T-cell (primary cell): Measurements from ENCODE around the gene RSRP1. TPM values are rescaled to one million over a fixed set of nuclear protein-coding genes. Genes with fewer than 3 reads are reported as not detected.

Experiments
- ATAC-seq, 4 experiments: fragments of 200-7000 bp in 3 of 4; fragments of 150-1000 bp in 1 of 4; cut with Tn5 transposase; replicated peaks in 1 of 4; 1 replicate in 3 of 4; 2 replicates in 1 of 4; pipeline ENCODE4 v1.10.0; 2021; ENCODE audit warnings: moderate library complexity in 3 of 4, mild to moderate bottlenecking in 2 of 4, moderate number of reproducible peaks in 1 of 4
- CTCF ChIA-PET, 2 donors: fragments of 300-600 bp; sonication (Branson Sonifier 250); formaldehyde crosslinking; loops; one replicate each; lab custom pipeline; 2022; ENCODE audit warnings: antibody characterized with exemption in 2 of 2; lab: Charles Lee
- POLR2A ChIA-PET, 2 donors: fragments of 300-600 bp; sonication (Branson Sonifier 250); formaldehyde crosslinking; loops; one replicate each; lab custom pipeline; 2022; ENCODE audit warnings: antibody characterized with exemption in 2 of 2; lab: Charles Lee
- DNase-seq, 35 experiments: peaks; one replicate each; pipeline versions ENCODE4 v3.0.0 to v3.0.0-alpha.2; 2013 to 2023
- H3K27ac ChIP-seq: one replicate; pipeline ENCODE4 v1.5.1; 2013; ENCODE audit warnings: low read length
- H3K27me3 ChIP-seq, 2 experiments: replicated peaks in 1 of 2; 1 replicate in 1 of 2; 2 replicates in 1 of 2; pipeline versions ENCODE4 v1.6.1 to v1.7.0; 2013; ENCODE audit warnings: low read length in 1 of 2, mixed read lengths in 1 of 2; ENCODE audit not compliant: control insufficient read depth in 2 of 2, insufficient read depth in 2 of 2; ENCODE audit errors: extremely low read depth in 1 of 2
- H3K36me3 ChIP-seq, 2 donors: 1 replicate in 1 of 2; 2 replicates in 1 of 2; pipeline versions ENCODE4 v1.6.1 to v1.7.0; 2013; ENCODE audit warnings: low read length in 1 of 2; ENCODE audit not compliant: control insufficient read depth in 2 of 2, insufficient read depth in 1 of 2; ENCODE audit errors: extremely low read depth in 1 of 2
- H3K4me1 ChIP-seq, 2 experiments: 1 replicate in 1 of 2; 2 replicates in 1 of 2; pipeline versions ENCODE4 v1.6.1 to v1.7.0; 2013; ENCODE audit warnings: low read length in 2 of 2, mixed read lengths in 1 of 2; ENCODE audit not compliant: insufficient read depth in 2 of 2, control insufficient read depth in 1 of 2; ENCODE audit errors: extremely low read depth in 1 of 2
- H3K4me3 ChIP-seq, 2 donors: 1 replicate in 1 of 2; 2 replicates in 1 of 2; pipeline versions ENCODE4 v1.5.1 to v1.7.0; 2013; ENCODE audit warnings: mild to moderate bottlenecking in 2 of 2, low read length in 1 of 2, moderate library complexity in 1 of 2; ENCODE audit not compliant: control insufficient read depth in 1 of 2; ENCODE audit errors: extremely low read depth in 1 of 2
- H3K9me3 ChIP-seq: 2 replicates; pipeline ENCODE4 v1.7.0; 2013
- H3K27ac Mint-ChIP-seq, 2 donors: one replicate each; pipeline ENCODE4 v1.8.0; 2020 to 2021; ENCODE audit warnings: mild to moderate bottlenecking in 2 of 2, mixed read lengths in 2 of 2
- H3K27me3 Mint-ChIP-seq, 2 donors: one replicate each; pipeline ENCODE4 v1.8.0; 2021 to 2022; ENCODE audit warnings: mixed read lengths in 2 of 2
- H3K36me3 Mint-ChIP-seq: one replicate; pipeline ENCODE4 v1.8.0; 2021; ENCODE audit warnings: mixed read lengths
- H3K4me1 Mint-ChIP-seq, 3 donors: one replicate each; pipeline ENCODE4 v1.8.0; 2020 to 2022; ENCODE audit warnings: mixed read lengths in 3 of 3, mild to moderate bottlenecking in 1 of 3
- H3K4me3 Mint-ChIP-seq, 3 donors: one replicate each; pipeline ENCODE4 v1.8.0; 2020 to 2022; ENCODE audit warnings: mild to moderate bottlenecking in 3 of 3, mixed read lengths in 3 of 3, moderate library complexity in 3 of 3
- H3K9me3 Mint-ChIP-seq, 3 donors: one replicate each; pipeline ENCODE4 v1.8.0; 2020 to 2022; ENCODE audit warnings: mixed read lengths in 3 of 3
- WGBS: methylation state at CpG from one replicate; pipeline ENCODE4 v1.1.5; 2013; ENCODE audit warnings: missing lambda C conversion rate; ENCODE audit not compliant: insufficient coverage; 5-methylcytosine and 5-hydroxymethylcytosine counted together
- total RNA-seq, 35 experiments: library from RNA in 6 of 35; stranded (reverse) in 6 of 35; fragments of 120-200 nt in 1 of 35; gene quantifications; one replicate each; pipeline versions ENCODE4 v1.2.1 to v1.2.4 and lab custom pipeline; 2013 to 2026

Gene RSRP1
- total RNA-seq, 5 donors from 2014 or later (not counting 1 experiment from before 2014, with no cell fraction given) = 433 to 572 (median 461) TPM

- ChIA-PET CTCF (no interaction called here), POLR2A (no interaction called here)
- H3K4me1 Mint-ChIP-seq = peaks cover 0 to 10% (median 6%) of the 10 kb centered on the region in 3 donors
- no peaks in the 10 kb centered on the region for H3K9me3 ChIP-seq
- peaks cover 56% of the 10 kb centered on the region for H3K36me3 Mint-ChIP-seq
- no peaks in the 10 kb centered on the region for H3K27me3 Mint-ChIP-seq
- H3K36me3 ChIP-seq = peaks cover 16 to 74% of the 10 kb centered on the region in 2 donors
- no peaks in the 10 kb centered on the region for H3K4me1 ChIP-seq
- no peak overlapping the region for H3K4me3 Mint-ChIP-seq
- ATAC-seq = no peak
- H3K27ac ChIP-seq = no peak overlapping the region
- H3K9me3 Mint-ChIP-seq = no peaks in the 10 kb centered on the region
- no peak for DNase-seq
- no CpG with 5 or more reads among the region's 3 CpGs for WGBS
- H3K27me3 ChIP-seq = no peaks in the 10 kb centered on the region
- H3K4me3 ChIP-seq = no peak overlapping the region
- peak overlapping the region in 1 of 2 donors; percentile 31 for H3K27ac Mint-ChIP-seq
These were observed 23.8 kb downstream of the RSRP1 start for GRCh38 chr1:25223471-25223870.

GRCh38 chr1:25222606-25223005 is 24.6 kb downstream of the RSRP1 start:
- no peaks in the 10 kb centered on the region for H3K9me3 ChIP-seq
- H3K27me3 ChIP-seq = no peaks in the 10 kb centered on the region
- DNase-seq (no peak), ATAC-seq (no peak)
- no peak overlapping the region for H3K4me3 ChIP-seq
- no peaks in the 10 kb centered on the region for H3K9me3 Mint-ChIP-seq
- ChIA-PET POLR2A (no interaction called here), CTCF (no interaction called here)
- H3K27me3 Mint-ChIP-seq = no peaks in the 10 kb centered on the region
- peaks cover 50% of the 10 kb centered on the region for H3K36me3 Mint-ChIP-seq
- peaks cover 16 to 66% of the 10 kb centered on the region in 2 donors for H3K36me3 ChIP-seq
- H3K4me1 ChIP-seq = no peaks in the 10 kb centered on the region
- H3K4me3 Mint-ChIP-seq = no peak overlapping the region
- WGBS = no CpG with 5 or more reads among the region's 4 CpGs
- no peak overlapping the region for H3K27ac ChIP-seq
- no peak overlapping the region for H3K27ac Mint-ChIP-seq
- H3K4me1 Mint-ChIP-seq = peaks cover 0 to 6% (median 1%) of the 10 kb centered on the region in 3 donors

GRCh38 chr1:25220666-25221065 is 26.6 kb downstream of the RSRP1 start:
- H3K9me3 ChIP-seq = no peaks in the 10 kb centered on the region
- Mint-ChIP-seq H3K9me3 (no peaks in the 10 kb centered on the region), H3K27ac (no peak overlapping the region), H3K27me3 (no peaks in the 10 kb centered on the region), H3K4me3 (no peak overlapping the region), H3K4me1 (peaks cover 5 to 8% (median 8%) of the 10 kb centered on the region in 3 donors), H3K36me3 (peaks cover 39% of the 10 kb centered on the region)
- H3K4me3 ChIP-seq = no peak overlapping the region
- ATAC-seq (no peak), DNase-seq (no peak)
- no CpG with 5 or more reads among the region's 3 CpGs for WGBS
- H3K27me3 ChIP-seq = no peaks in the 10 kb centered on the region
- ChIA-PET CTCF (interaction anchor here in 1 of 2 donors (0.7 kb wide), 1 partner anchor 286 kb away, joined by 3 read pairs; no protein-coding TSS in a partner anchor), POLR2A (no interaction called here)
- H3K4me1 ChIP-seq = no peaks in the 10 kb centered on the region
- peaks cover 6 to 50% of the 10 kb centered on the region in 2 donors for H3K36me3 ChIP-seq
- no peak overlapping the region for H3K27ac ChIP-seq

GRCh38 chr1:25219661-25220251 is 27.5 kb downstream of the RSRP1 start:
- Histone ChIP-seq H3K9me3 (no peaks in the 10 kb centered on the region), H3K27me3 (no peaks in the 10 kb centered on the region), H3K4me1 (no peaks in the 10 kb centered on the region), H3K4me3 (no peak overlapping the region), H3K27ac (no peak overlapping the region), H3K36me3 (peaks cover 6 to 46% of the 10 kb centered on the region in 2 donors)
- WGBS = 97% methylated on average over 5 of the region's 9 CpGs
- peaks cover 37% of the 10 kb centered on the region for H3K36me3 Mint-ChIP-seq
- CTCF ChIA-PET = no interaction called here
- no peaks in the 10 kb centered on the region for H3K9me3 Mint-ChIP-seq
- H3K4me1 Mint-ChIP-seq = peaks cover 5 to 10% (median 8%) of the 10 kb centered on the region in 3 donors
- ATAC-seq = no peak
- no peak overlapping the region for H3K4me3 Mint-ChIP-seq
- H3K27ac Mint-ChIP-seq = no peak overlapping the region
- DNase-seq = no peak
- POLR2A ChIA-PET = no interaction called here
- H3K27me3 Mint-ChIP-seq = no peaks in the 10 kb centered on the region

- Mint-ChIP-seq H3K36me3 (peaks cover 25% of the 10 kb centered on the region), H3K4me3 (no peak overlapping the region), H3K27ac (no peak overlapping the region), H3K9me3 (no peaks in the 10 kb centered on the region), H3K27me3 (no peaks in the 10 kb centered on the region), H3K4me1 (peaks cover 5 to 10% (median 6%) of the 10 kb centered on the region in 3 donors)
- Histone ChIP-seq H3K4me1 (no peaks in the 10 kb centered on the region), H3K27ac (no peak overlapping the region), H3K4me3 (no peak overlapping the region), H3K27me3 (no peaks in the 10 kb centered on the region), H3K36me3 (peaks cover 6 to 27% of the 10 kb centered on the region in 2 donors), H3K9me3 (no peaks in the 10 kb centered on the region)
- CTCF ChIA-PET = no interaction called here
- POLR2A ChIA-PET = no interaction called here
- peak in 3 of 4 experiments; percentile 12 to 18 (median 15) for ATAC-seq
- no peak for DNase-seq
- 98% methylated on average over 5 of the region's 8 CpGs for WGBS
These were observed 29.5 kb downstream of the RSRP1 start for GRCh38 chr1:25217598-25218232.

- ChIA-PET POLR2A (interaction anchor here in 1 of 2 donors (0.5 kb wide), 1 partner anchor 587 kb away, joined by 6 read pairs; no protein-coding TSS in a partner anchor), CTCF (no interaction called here)
- no peaks in the 10 kb centered on the region for H3K9me3 Mint-ChIP-seq
- H3K36me3 Mint-ChIP-seq = peaks cover 20% of the 10 kb centered on the region
- Histone ChIP-seq H3K4me1 (no peaks in the 10 kb centered on the region), H3K27ac (no peak overlapping the region), H3K4me3 (no peak overlapping the region), H3K27me3 (no peaks in the 10 kb centered on the region), H3K36me3 (peaks cover 6 to 21% of the 10 kb centered on the region in 2 donors), H3K9me3 (no peaks in the 10 kb centered on the region)
- DNase-seq (no peak), ATAC-seq (no peak)
- H3K4me1 Mint-ChIP-seq = peaks cover 5 to 10% (median 6%) of the 10 kb centered on the region in 3 donors
- 92% methylated on average over 3 of the region's 3 CpGs for WGBS
- no peak overlapping the region for H3K4me3 Mint-ChIP-seq
- H3K27me3 Mint-ChIP-seq = peaks cover 0 to 2% of the 10 kb centered on the region in 2 donors
- no peak overlapping the region for H3K27ac Mint-ChIP-seq
These were observed 30.2 kb downstream of the RSRP1 start for GRCh38 chr1:25217015-25217414.
